ENCODE data around the gene TOR1A.
"Not testable (repeated sequence)": the region's sequence is repeated elsewhere in the genome, so short reads cannot be mapped to it uniquely, and the experiment has no call there.

The TOR1A gene

GRCh38 chr9:129786481-129786880 is 37.5 kb downstream of the TOR1A start:
- WGBS (ENCODE audit: insufficient coverage), result 100% methylated on average over 9 of the region's 10 CpGs
- ChIA-PET POLR2A (no interaction called here), CTCF (interaction anchor here (0.6 to 8.5 kb wide), 12 partner anchors 9 to 166 kb away, joined by 3 to 155 read pairs (median 4); no protein-coding TSS in a partner anchor)
- no peak overlapping the region for H3K27ac ChIP-seq (ENCODE audit: insufficient read depth in 1 of 2, low read depth in 1 of 2, low read length in 2 of 2, poor library complexity in 1 of 2, severe bottlenecking in 2 of 2)
- H3K27me3 ChIP-seq (replicated peaks in 2 of 5; ENCODE audit: control insufficient read depth in 4 of 5, insufficient read depth in 5 of 5, low read length in 4 of 5), result peaks cover 0 to 9% (median 0%) of the 10 kb centered on the region in 5 experiments
- peaks cover 0 to 8% (median 4%) of the 10 kb centered on the region in 4 experiments for H3K4me1 ChIP-seq (ENCODE audit: control extremely low read depth in 1 of 4, control insufficient read depth in 4 of 4, insufficient read depth in 4 of 4, low read length in 3 of 4)
- no peaks in the 10 kb centered on the region for H3K9me3 ChIP-seq (ENCODE audit: control extremely low read depth in 1 of 5, control insufficient read depth in 4 of 5, insufficient read depth in 2 of 5, low read depth in 1 of 5, low read length in 4 of 5)
- no peaks in the 10 kb centered on the region for H3K36me3 ChIP-seq (ENCODE audit: control insufficient read depth in 4 of 4, insufficient read depth in 4 of 4, low read length in 3 of 4)
- no peak overlapping the region for H3K4me3 ChIP-seq (ENCODE audit: control insufficient read depth in 1 of 7, extremely low read depth in 1 of 7, insufficient read depth in 4 of 7, low read depth in 2 of 7, low read length in 6 of 7)
- DNase-seq, result no peak

DNA sequence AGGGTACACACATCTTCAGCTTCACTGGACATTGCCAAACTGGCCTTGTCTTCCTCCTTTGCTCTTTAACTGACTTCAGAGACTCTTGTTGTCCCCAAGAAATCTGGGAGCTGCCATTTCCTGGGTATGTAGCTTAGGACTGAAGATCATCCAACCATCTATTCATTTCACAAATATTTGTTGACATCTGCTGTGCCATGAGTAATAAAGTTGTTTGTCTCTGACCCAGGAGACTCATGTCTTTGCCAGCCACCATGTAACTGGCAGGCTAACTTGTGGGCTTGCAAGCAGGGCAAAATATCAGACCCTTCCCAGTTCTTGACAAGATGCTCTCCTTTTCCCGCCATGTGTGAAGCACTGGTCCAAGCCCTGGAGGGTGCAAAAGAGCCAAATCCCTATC is 38.1 kb downstream of the TOR1A start:
- peaks cover 0 to 9% (median 0%) of the 10 kb centered on the region in 5 experiments for H3K27me3 ChIP-seq (replicated peaks in 2 of 5; ENCODE audit: control insufficient read depth in 4 of 5, insufficient read depth in 5 of 5, low read length in 4 of 5)
- no peak for DNase-seq
- ChIA-PET POLR2A (no interaction called here), CTCF (interaction anchor here (0.8 to 8.5 kb wide), 14 partner anchors 10 to 166 kb away, joined by 3 to 155 read pairs (median 3); partner anchors contain the start of gene NTMT1)
- no peak overlapping the region for H3K27ac ChIP-seq (ENCODE audit: insufficient read depth in 1 of 2, low read depth in 1 of 2, low read length in 2 of 2, poor library complexity in 1 of 2, severe bottlenecking in 2 of 2)
- WGBS (ENCODE audit: insufficient coverage), result no CpG with 5 or more reads among the region's 1 CpG
- H3K4me1 ChIP-seq (ENCODE audit: control extremely low read depth in 1 of 4, control insufficient read depth in 4 of 4, insufficient read depth in 4 of 4, low read length in 3 of 4), result peaks cover 0 to 8% (median 4%) of the 10 kb centered on the region in 4 experiments
- no peak overlapping the region for H3K4me3 ChIP-seq (ENCODE audit: control insufficient read depth in 1 of 7, extremely low read depth in 1 of 7, insufficient read depth in 4 of 7, low read depth in 2 of 7, low read length in 6 of 7)
- H3K9me3 ChIP-seq (ENCODE audit: control extremely low read depth in 1 of 5, control insufficient read depth in 4 of 5, insufficient read depth in 2 of 5, low read depth in 1 of 5, low read length in 4 of 5), result no peaks in the 10 kb centered on the region
- H3K36me3 ChIP-seq (ENCODE audit: control insufficient read depth in 4 of 4, insufficient read depth in 4 of 4, low read length in 3 of 4), result no peaks in the 10 kb centered on the region

DNA sequence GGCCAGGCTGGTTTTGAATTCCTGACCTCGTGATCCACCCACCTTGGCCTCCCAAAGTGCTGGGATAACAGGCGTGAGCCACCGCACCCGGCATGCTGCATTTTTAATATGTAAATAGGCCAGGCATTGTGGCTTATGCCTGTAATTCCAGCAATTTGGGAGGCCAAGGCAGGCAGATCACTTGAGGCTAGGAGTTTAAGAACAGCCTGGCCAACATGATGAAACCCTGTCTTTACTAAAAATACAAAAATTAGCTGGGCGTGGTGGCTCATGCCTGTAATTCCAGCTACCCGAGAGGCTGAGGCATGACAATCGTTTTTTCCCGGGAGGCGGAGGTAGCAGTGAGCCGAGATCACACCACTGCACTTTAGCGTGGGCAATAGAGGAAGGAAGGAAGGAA is 39.0 kb downstream of the TOR1A start:
- POLR2A ChIA-PET, result not testable (repeated sequence)
- CTCF ChIA-PET, result interaction anchor here (0.9 to 8.5 kb wide), 8 partner anchors 17 to 159 kb away, joined by 3 to 155 read pairs (median 3); partner anchors contain the start of gene NTMT1

DNA sequence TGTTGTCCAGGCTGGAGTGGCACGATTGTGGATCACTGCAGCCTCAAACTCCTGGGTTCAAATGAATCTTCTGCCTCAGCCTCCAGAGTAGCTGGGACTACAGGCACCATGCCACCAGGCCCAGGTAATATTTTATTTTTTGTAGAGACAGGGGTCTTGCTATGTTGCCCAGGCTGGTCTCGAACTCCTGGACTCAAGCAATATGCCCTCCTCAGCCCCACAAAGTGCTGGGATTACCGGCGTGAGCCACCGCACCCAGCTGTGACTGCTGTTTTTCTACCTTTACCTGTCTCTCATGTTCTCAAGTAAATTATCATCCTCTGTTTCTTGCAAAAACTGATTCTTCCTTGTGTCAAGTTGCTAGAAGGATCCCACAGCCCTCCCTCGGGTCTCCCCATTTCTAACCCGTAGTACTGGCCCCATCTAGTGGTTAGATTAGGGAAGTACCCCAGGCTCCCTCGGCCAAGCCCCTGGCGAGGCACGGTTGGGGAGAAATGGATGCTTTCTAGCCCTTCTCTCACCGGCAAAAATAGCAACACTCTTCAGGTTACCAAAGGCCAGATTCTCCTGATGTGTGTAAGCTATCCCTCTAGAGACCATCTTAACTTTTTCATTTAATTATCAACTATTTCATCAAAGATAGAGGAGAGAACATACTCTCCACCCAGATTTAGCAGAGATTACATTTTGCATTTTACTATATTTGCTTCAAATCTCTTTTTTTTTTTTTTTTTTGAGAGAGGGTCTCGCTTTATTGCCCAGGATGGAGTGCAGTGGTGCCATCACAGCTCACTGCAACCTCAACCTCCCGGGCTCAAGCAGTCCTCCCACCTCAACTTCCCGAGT is 40.2 kb downstream of the TOR1A start:
- POLR2A ChIA-PET, result interaction anchor here (0.7 kb wide), 1 partner anchor 19 kb away, joined by 6 read pairs; no protein-coding TSS in a partner anchor
- no peaks in the 10 kb centered on the region for H3K4me1 ChIP-seq (ENCODE audit: control extremely low read depth in 1 of 4, control insufficient read depth in 4 of 4, insufficient read depth in 4 of 4, low read length in 3 of 4)
- 32% methylated on average over 11 of the region's 14 CpGs for WGBS (ENCODE audit: insufficient coverage)

More for the DNA sequence above, 39.0 kb downstream of the TOR1A start:
- not testable (repeated sequence) for H3K27ac ChIP-seq (ENCODE audit: insufficient read depth in 1 of 2, low read depth in 1 of 2, low read length in 2 of 2, poor library complexity in 1 of 2, severe bottlenecking in 2 of 2); DNase-seq; H3K4me1 ChIP-seq (ENCODE audit: control extremely low read depth in 1 of 4, control insufficient read depth in 4 of 4, insufficient read depth in 4 of 4, low read length in 3 of 4); H3K9me3 ChIP-seq (ENCODE audit: control extremely low read depth in 1 of 5, control insufficient read depth in 4 of 5, insufficient read depth in 2 of 5, low read depth in 1 of 5, low read length in 4 of 5); H3K36me3 ChIP-seq (ENCODE audit: control insufficient read depth in 4 of 4, insufficient read depth in 4 of 4, low read length in 3 of 4); H3K4me3 ChIP-seq (ENCODE audit: control insufficient read depth in 1 of 7, extremely low read depth in 1 of 7, insufficient read depth in 4 of 7, low read depth in 2 of 7, low read length in 6 of 7)
- WGBS (ENCODE audit: insufficient coverage), result 83% methylated on average over 10 of the region's 11 CpGs
- peaks cover 0 to 13% (median 0%) of the 10 kb centered on the region in 5 experiments for H3K27me3 ChIP-seq (replicated peaks in 2 of 5; ENCODE audit: control insufficient read depth in 4 of 5, insufficient read depth in 5 of 5, low read length in 4 of 5)

GRCh38 chr9:129781981-129782380 is 42.0 kb downstream of the TOR1A start:
- H3K9me3 ChIP-seq (ENCODE audit: control extremely low read depth in 1 of 5, control insufficient read depth in 4 of 5, insufficient read depth in 2 of 5, low read depth in 1 of 5, low read length in 4 of 5), result no peaks in the 10 kb centered on the region
- no peak overlapping the region for H3K27ac ChIP-seq (ENCODE audit: insufficient read depth in 1 of 2, low read depth in 1 of 2, low read length in 2 of 2, poor library complexity in 1 of 2, severe bottlenecking in 2 of 2)
- DNase-seq, result no peak
- WGBS (ENCODE audit: insufficient coverage), result 100% methylated on average over 4 of the region's 5 CpGs
- H3K36me3 ChIP-seq (ENCODE audit: control insufficient read depth in 4 of 4, insufficient read depth in 4 of 4, low read length in 3 of 4), result no peaks in the 10 kb centered on the region
- no peak overlapping the region for H3K4me3 ChIP-seq (ENCODE audit: control insufficient read depth in 1 of 7, extremely low read depth in 1 of 7, insufficient read depth in 4 of 7, low read depth in 2 of 7, low read length in 6 of 7)
- peaks cover 0 to 8% (median 0%) of the 10 kb centered on the region in 5 experiments for H3K27me3 ChIP-seq (replicated peaks in 2 of 5; ENCODE audit: control insufficient read depth in 4 of 5, insufficient read depth in 5 of 5, low read length in 4 of 5)
- ChIA-PET CTCF (interaction anchor here (0.9 to 8.5 kb wide), 14 partner anchors 9 to 638 kb away, joined by 3 to 155 read pairs (median 4); no protein-coding TSS in a partner anchor), POLR2A (no interaction called here)
- peaks cover 7 to 16% (median 13%) of the 10 kb centered on the region in 4 experiments for H3K4me1 ChIP-seq (ENCODE audit: control extremely low read depth in 1 of 4, control insufficient read depth in 4 of 4, insufficient read depth in 4 of 4, low read length in 3 of 4)

More for the DNA sequence above, 40.2 kb downstream of the TOR1A start:
- H3K27me3 ChIP-seq (replicated peaks in 2 of 5; ENCODE audit: control insufficient read depth in 4 of 5, insufficient read depth in 5 of 5, low read length in 4 of 5), result peaks cover 0 to 13% (median 0%) of the 10 kb centered on the region in 5 experiments
- no peaks in the 10 kb centered on the region for H3K9me3 ChIP-seq (ENCODE audit: control extremely low read depth in 1 of 5, control insufficient read depth in 4 of 5, insufficient read depth in 2 of 5, low read depth in 1 of 5, low read length in 4 of 5)
- CTCF ChIA-PET, result interaction anchor here (0.6 to 8.5 kb wide), 18 partner anchors 9 to 647 kb away, joined by 3 to 155 read pairs (median 3); partner anchors contain the start of gene ASB6
- H3K4me3 ChIP-seq (ENCODE audit: control insufficient read depth in 1 of 7, extremely low read depth in 1 of 7, insufficient read depth in 4 of 7, low read depth in 2 of 7, low read length in 6 of 7), result no peak overlapping the region
- peak; percentile 75 to 89 (median 81) for DNase-seq
- H3K27ac ChIP-seq (ENCODE audit: insufficient read depth in 1 of 2, low read depth in 1 of 2, low read length in 2 of 2, poor library complexity in 1 of 2, severe bottlenecking in 2 of 2), result no peak overlapping the region
- no peaks in the 10 kb centered on the region for H3K36me3 ChIP-seq (ENCODE audit: control insufficient read depth in 4 of 4, insufficient read depth in 4 of 4, low read length in 3 of 4)

DNA sequence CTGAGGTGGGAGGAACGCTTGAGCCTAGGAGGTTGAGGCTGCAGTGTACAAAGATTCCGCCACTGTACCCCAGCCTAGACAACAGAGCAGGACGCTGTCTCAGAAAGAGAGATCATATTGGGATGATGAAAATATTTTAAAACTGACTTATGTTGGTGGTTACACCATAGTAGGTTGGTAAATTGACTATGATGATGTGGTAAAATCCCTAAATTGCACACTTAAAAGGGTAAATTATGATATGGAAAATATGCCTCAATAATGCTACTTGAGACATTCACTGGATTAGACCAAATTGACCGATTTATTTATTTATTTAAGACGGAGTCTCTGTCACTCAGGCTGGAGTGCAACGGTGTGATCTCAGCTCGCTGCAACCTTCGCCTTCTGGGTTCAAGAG is 42.8 kb downstream of the TOR1A start:
- H3K9me3 ChIP-seq (ENCODE audit: control extremely low read depth in 1 of 5, control insufficient read depth in 4 of 5, insufficient read depth in 2 of 5, low read depth in 1 of 5, low read length in 4 of 5), result no peaks in the 10 kb centered on the region
- no peak overlapping the region for H3K27ac ChIP-seq (ENCODE audit: insufficient read depth in 1 of 2, low read depth in 1 of 2, low read length in 2 of 2, poor library complexity in 1 of 2, severe bottlenecking in 2 of 2)
- peaks cover 7 to 23% (median 20%) of the 10 kb centered on the region in 4 experiments for H3K4me1 ChIP-seq (ENCODE audit: control extremely low read depth in 1 of 4, control insufficient read depth in 4 of 4, insufficient read depth in 4 of 4, low read length in 3 of 4)
- POLR2A ChIA-PET, result no interaction called here
- no peak overlapping the region for H3K4me3 ChIP-seq (ENCODE audit: control insufficient read depth in 1 of 7, extremely low read depth in 1 of 7, insufficient read depth in 4 of 7, low read depth in 2 of 7, low read length in 6 of 7)
- CTCF ChIA-PET, result interaction anchor here (1.1 to 8.5 kb wide), 13 partner anchors 9 to 649 kb away, joined by 3 to 155 read pairs (median 5); no protein-coding TSS in a partner anchor
- WGBS (ENCODE audit: insufficient coverage), result 97% methylated on average over 3 of the region's 8 CpGs
- H3K27me3 ChIP-seq (replicated peaks in 2 of 5; ENCODE audit: control insufficient read depth in 4 of 5, insufficient read depth in 5 of 5, low read length in 4 of 5), result peaks cover 0 to 5% (median 0%) of the 10 kb centered on the region in 5 experiments
- no peak for DNase-seq
- H3K36me3 ChIP-seq (ENCODE audit: control insufficient read depth in 4 of 4, insufficient read depth in 4 of 4, low read length in 3 of 4), result no peaks in the 10 kb centered on the region
